NCI-H187 (cell line): ENCODE measurements around the gene TBC1D1.
A peak's percentile ranks its signal among the peaks of the same experiment; 100 is the strongest.
"Not testable (repeated sequence)": the region's sequence is repeated elsewhere in the genome, so short reads cannot be mapped to it uniquely, and the experiment has no call there.

Source experiments
- DNase-seq, 2 experiments: peaks; one replicate each; lab custom pipeline; 2025; lab: John Stamatoyannopoulos, UW

Gene TBC1D1

GRCh38 chr4:38013461-38014366 lies 122.8 kb downstream of the TBC1D1 start:
- no peak for DNase-seq

GRCh38 chr4:38014421-38014852 lies 123.6 kb downstream of the TBC1D1 start:
- DNase-seq = no peak

- no peak for DNase-seq
Measured at GRCh38 chr4:38015886-38016515, 125.1 kb downstream of the TBC1D1 start.

DNA sequence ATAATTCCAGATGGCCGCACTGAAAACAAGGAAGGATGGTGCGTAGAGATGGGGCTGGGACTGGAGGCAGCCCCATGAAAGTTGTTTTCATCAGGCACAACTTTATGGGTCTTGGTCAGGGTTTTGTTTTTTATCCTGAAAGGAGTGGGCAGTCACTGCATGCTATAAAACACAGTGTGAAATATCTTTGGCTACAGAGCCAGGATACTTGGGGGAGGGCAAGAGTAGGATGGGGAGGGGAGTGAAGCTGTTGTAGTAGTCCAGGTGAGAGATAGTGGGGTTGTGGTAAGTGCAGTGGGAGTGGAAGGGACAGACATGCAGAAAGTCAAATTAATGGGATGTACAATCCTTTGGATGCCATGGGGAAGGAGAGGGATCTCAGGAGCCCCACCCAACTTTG lies 125.8 kb downstream of the TBC1D1 start:
- DNase-seq = no peak

- DNase-seq = no peak
Measured at GRCh38 chr4:38017609-38018008, 126.7 kb downstream of the TBC1D1 start.

DNA sequence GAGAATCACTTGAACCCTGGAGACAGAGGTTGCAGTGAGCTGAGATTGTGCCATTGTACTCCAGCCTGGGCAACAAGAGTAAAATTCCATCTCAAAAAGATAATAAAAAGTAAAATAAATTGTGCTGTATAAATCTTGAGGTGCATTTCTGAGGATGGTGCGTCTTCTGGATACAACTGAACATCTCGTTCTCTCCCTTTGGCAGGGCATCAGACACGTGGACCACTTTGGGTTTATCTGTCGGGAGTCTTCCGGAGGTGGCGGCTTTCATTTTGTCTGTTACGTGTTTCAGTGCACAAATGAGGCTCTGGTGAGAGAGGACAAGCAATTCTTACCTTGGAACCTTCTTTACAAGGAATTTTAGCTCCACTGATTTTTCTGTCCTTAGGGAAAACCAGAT lies 129.5 kb downstream of the TBC1D1 start:
- no peak for DNase-seq

- not testable (repeated sequence) for DNase-seq
Measured at GRCh38 chr4:38020961-38021360, 130.1 kb downstream of the TBC1D1 start.

DNA sequence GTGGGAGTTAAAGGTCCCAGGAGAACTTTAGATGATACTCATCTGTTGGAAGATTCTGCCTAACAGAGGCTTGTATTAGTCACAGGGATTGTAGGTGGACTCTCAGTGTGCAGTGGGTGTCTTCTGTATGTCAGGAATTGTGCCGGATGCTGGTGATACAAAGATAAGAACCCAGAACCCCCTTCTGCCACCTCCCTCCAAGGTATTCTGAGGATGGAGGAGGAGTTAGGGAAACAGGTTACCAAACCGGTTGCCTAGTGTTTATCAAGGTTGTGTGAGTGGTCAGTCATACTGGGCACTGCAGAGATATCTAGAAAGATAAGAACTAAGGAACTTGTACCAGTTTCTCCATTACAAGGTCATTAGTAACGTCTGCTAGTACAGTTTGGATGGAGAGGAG lies 130.9 kb downstream of the TBC1D1 start:
- DNase-seq = no peak

- no peak for DNase-seq
Measured at GRCh38 chr4:38023347-38024205, 132.7 kb downstream of the TBC1D1 start.

- DNase-seq = no peak
Measured at GRCh38 chr4:38024206-38024509, 133.3 kb downstream of the TBC1D1 start.

GRCh38 chr4:38025665-38026064 lies 134.8 kb downstream of the TBC1D1 start:
- no peak for DNase-seq

- DNase-seq = no peak
Measured at GRCh38 chr4:38026158-38026740, 135.4 kb downstream of the TBC1D1 start.

DNA sequence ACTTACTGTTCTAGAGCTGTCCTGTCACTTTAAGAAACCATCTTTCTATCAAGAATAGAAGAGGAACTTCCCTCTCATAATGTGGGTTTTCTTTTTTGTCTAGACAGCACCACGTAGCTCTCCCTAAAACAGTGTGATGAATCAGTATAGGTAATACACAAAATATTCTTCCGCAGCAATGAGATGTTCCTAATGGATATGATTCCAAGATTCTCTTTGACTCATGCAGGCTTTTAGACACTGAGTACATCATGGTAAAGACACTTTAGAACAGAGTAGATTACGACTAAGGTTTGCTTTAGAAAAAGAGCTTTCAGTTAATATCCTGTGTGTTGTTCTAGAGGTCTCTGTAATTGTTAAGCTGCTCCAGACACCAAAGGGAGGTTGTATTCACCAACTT lies 139.1 kb downstream of the TBC1D1 start:
- DNase-seq = no peak

DNA sequence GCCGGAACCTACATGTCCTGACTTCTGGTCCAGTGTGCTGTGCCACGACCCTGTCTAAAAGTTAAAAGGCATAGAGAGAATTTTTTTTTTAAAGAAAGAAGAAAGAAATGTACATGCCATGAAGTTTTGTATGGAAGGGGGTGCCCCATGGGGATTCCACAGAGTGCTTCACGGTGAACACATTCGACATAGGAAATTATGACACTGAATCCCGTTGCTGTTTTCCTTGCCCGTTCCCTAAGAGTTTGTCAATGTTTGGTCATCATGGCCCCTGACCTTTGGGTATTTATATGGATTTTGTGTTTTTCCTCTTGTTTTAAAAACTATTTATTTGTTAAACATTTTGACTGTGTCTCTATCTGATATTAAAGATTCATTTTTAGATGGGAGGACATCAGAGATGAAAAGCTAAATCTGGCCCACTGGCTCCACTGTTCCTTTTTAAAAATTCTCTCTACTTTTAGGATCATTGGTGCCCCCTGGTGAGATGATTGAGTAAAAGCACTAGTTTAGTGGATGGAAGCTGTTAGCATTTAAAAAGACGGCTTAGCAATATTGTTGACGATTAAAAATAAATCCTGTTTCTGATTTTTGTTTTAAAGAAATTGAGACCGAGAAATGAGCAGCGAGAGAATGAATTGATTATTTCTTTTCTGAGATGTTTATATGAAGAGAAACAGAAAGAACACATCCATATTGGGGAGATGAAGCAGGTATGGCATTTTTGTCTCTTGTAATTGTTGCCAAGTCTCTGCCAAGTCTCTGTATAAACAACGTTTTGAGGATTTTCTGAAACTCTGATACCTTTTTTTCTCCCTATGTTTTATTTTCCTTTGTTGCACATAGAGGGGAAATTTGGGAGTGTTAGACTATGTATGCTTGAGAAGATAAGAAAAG lies 144.3 kb downstream of the TBC1D1 start:
- DNase-seq = peak in 1 of 2 experiments; percentile 5

DNA sequence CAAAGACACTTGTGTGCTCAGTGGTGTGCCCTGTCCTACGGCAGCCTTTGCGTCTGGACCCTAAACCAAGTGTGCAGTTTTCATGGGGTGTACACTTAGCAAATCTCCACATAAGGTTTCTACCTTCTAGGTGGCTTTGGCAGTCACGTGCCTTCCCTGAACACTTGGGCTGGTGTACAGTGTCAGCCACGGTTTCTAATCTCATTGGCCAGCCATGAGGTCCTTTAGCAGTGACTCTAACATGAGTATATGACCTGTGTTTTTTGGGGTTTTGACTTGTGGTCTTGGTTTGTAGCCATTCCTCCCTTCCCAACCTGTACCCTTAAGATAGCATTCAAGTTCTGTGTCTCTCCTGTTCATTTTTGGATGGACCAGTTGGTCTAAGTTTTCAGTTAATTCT lies 145.7 kb downstream of the TBC1D1 start:
- DNase-seq = no peak

DNA sequence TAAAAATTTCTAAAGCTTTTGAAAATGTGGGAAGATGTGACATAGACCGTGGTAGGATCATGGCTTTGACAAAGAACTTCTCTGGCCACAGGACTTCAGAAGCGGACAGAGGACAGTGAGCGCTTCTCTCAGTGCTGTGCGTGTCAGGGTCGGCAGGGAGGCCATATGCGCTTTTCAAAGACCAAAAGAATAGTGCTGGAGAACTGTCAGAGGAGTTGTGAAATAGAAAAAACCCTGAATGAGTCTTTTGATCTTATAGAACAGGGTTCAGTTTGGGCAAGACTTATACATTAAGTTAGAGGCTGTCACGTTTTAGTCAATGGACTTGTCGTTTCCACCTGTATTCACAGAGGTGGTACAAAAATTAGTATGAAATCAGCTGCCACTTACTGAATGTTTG lies 146.7 kb downstream of the TBC1D1 start:
- DNase-seq = no peak

DNA sequence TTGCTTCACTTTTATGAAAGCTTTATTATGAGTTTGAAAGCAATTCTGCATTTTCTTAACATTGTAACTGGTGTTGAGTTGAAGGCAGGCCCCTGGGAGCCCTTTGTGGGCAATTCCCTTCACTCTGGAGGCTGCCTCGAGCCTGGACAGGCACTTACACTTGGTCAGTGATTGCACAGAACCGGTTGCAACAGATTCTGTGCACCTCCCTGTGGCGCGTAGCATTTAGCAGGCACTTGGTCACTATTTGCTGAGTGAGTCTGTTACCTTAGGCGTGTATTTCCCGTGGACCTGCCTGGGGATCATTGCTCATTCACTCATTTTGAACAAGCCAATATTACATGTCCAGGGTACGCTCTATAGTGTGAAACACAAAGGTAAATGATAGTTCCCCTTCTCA lies 149.7 kb downstream of the TBC1D1 start:
- DNase-seq = no peak

GRCh38 chr4:38044060-38044459 lies 153.2 kb downstream of the TBC1D1 start:
- DNase-seq = no peak

DNA sequence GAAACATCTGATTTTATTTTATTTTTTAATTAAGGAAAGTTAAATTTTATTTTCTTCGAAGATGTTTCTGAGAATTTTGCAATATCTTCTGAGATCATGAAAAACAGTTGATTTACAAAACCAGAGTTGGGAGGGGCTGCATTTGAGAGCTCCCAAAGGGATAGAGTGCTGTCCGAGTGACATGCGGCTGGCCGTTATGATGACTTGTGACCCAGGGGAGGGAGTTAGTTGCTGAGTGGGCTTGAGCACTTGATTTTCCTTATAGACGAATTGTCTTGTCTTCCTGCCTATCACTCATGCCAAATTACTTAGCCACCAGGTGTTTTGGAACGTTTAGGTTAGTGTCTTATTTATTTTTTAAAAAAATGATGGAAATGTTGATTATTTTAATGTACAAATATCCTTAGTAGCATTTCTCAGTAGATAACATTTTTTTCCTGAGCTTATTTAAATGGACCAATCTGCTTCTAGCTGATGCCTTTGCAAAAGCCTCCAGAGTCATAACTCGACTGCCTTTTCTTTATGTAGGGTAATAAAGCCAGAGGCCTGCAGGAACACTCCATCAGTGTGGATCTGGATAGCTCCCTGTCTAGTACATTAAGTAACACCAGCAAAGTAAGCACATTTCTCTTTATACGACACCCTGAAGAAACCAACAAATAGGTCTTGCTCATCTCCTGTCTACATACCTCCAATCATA lies 154.6 kb downstream of the TBC1D1 start:
- DNase-seq = no peak

DNA sequence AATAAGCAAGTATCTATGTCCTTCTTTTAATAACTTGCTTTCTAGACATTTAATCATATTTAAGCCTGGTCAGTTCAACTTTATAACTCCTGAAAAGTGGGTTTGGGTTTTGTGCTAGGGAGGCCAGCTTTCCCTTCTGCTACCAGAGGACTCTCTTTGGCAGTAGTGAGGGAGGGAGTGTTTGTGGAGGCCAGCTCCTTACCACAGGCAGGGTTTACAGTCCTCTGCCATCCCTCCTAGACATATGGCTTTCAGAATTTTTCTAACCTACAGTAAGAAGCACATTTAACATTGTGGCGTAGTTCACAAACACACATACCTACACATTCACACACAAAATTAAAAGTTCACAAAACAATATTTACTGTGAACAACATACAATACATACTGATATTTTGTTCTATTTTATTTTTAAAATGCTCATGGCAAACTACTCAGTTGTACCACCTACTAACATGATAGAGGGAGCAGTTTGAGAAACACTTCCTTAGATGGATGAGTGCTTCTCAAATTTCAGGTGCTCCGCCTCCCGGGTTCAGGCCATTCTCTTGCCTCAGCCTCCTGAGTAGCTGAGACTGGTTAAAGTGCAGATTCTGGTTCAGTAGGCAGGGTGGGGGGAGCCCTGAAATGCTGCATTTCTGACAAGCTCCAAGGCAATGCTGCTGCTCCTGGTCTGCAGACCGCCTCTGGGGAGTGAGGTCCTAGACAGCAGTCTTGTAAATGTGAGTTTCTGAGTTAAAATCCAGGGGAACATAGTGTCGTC lies 156.0 kb downstream of the TBC1D1 start:
- peak; percentile 4 to 6 for DNase-seq
